NOMO-1 treated with DMSO at 0.1 percent for 48 hours (cell line): Measurements from ENCODE around the gene KCNA10.

Source experiments
- DNase-seq: peaks from one replicate; lab custom pipeline; 2025; ENCODE audit not compliant: unreplicated experiment; lab: John Stamatoyannopoulos, UW

KCNA10 gene

GRCh38 chr1:110501488-110502132, 17.4 kb downstream of the KCNA10 start:
- no peak for DNase-seq

- DNase-seq, result no peak
Observed at GRCh38 chr1:110498270-110498669, 20.7 kb downstream of the KCNA10 start.

- DNase-seq, result peak; percentile 70
Observed at GRCh38 chr1:110495926-110496600, 22.9 kb downstream of the KCNA10 start.

GRCh38 chr1:110494522-110495406, 24.2 kb downstream of the KCNA10 start:
- DNase-seq, result peak; percentile 4

- DNase-seq, result no peak
Observed at GRCh38 chr1:110494036-110494435, 24.9 kb downstream of the KCNA10 start.

GRCh38 chr1:110493059-110493699, 25.8 kb downstream of the KCNA10 start:
- DNase-seq, result no peak

- no peak for DNase-seq
Observed at GRCh38 chr1:110492573-110492972, 26.4 kb downstream of the KCNA10 start.

GRCh38 chr1:110490791-110491451, 28.1 kb downstream of the KCNA10 start:
- DNase-seq, result no peak

- DNase-seq, result no peak
Observed at GRCh38 chr1:110489973-110490542, 28.9 kb downstream of the KCNA10 start.

- DNase-seq, result no peak
Observed at GRCh38 chr1:110489406-110489805, 29.6 kb downstream of the KCNA10 start.

- DNase-seq, result no peak
Observed at GRCh38 chr1:110488867-110489266, 30.1 kb downstream of the KCNA10 start.

GRCh38 chr1:110488161-110488560, 30.8 kb downstream of the KCNA10 start:
- DNase-seq, result no peak

GRCh38 chr1:110487726-110488125, 31.2 kb downstream of the KCNA10 start:
- no peak for DNase-seq

- no peak for DNase-seq
Observed at GRCh38 chr1:110485725-110486124, 33.2 kb downstream of the KCNA10 start.

GRCh38 chr1:110484801-110485200, 34.2 kb downstream of the KCNA10 start:
- DNase-seq, result no peak

GRCh38 chr1:110483308-110483685, 35.7 kb downstream of the KCNA10 start:
- DNase-seq, result no peak

- DNase-seq, result no peak
Observed at GRCh38 chr1:110482662-110483307, 36.2 kb downstream of the KCNA10 start.

- DNase-seq, result peak; percentile 6
Observed at GRCh38 chr1:110481968-110482623, 36.9 kb downstream of the KCNA10 start.

- no peak for DNase-seq
Observed at GRCh38 chr1:110480356-110481096, 38.4 kb downstream of the KCNA10 start.
